K562 (cell line): ENCODE data around the gene DTWD2. TPM values are rescaled to one million over a fixed set of nuclear protein-coding genes. Genes with fewer than 3 reads are reported as not detected.

Source experiments
- ATAC-seq: fragments of 200-7000 bp; cut with Tn5 transposase; 3 replicates; pipeline ENCODE4 v1.9.1; 2020; ENCODE audit warnings: moderate library complexity
- BruUV-seq: library from RNA; stranded (reverse); fragments of 400-500 nt; replicated peaks from 2 replicates; lab custom pipeline; 2021; lab: Mats Ljungman, UMichigan
- CTCF ChIA-PET: fragments of 300-600 bp; formaldehyde crosslinking; extraction: SDS; loops from one replicate; lab custom pipeline; 2021; ENCODE audit warnings: low intra/inter-chr PET ratio; lab: Yijun Ruan, JAX
- POLR2A ChIA-PET: fragments of 300-600, 350-650 bp; sonication (Branson Sonifier 250); formaldehyde crosslinking; extraction: SDS; loops from one replicate; lab custom pipeline; 2021; ENCODE audit warnings: antibody characterized with exemption, inconsistent platforms; lab: Yijun Ruan, JAX
- DNase-seq, 4 experiments: peaks; one replicate each; pipeline versions ENCODE4 v3.0.0 to v3.0.0-alpha.2; 2011 to 2018; ENCODE audit warnings: low spot score in 3 of 4, mixed read lengths in 3 of 4; ENCODE audit errors: extremely low read depth in 1 of 4
- FAIRE-seq: peaks from 2 replicates; lab custom pipeline; 2011; peaks lifted over from hg19 to GRCh38; lab: Jason Lieb, UNC
- H2AFZ ChIP-seq: 2 replicates; pipeline ENCODE4 v1.6.0; 2011; ENCODE audit warnings: low read depth, low read length, control low read depth, inconsistent platforms
- H3K27ac ChIP-seq: fragments of 200-600 bp; 3 replicates; pipeline ENCODE4 v1.8.0; 2011; ENCODE audit warnings: low read depth, mild to moderate bottlenecking, control low read depth, inconsistent platforms, low read length, moderate library complexity, mixed read lengths; ENCODE audit errors: extremely low read depth
- H3K27me3 ChIP-seq, 2 experiments: fragments of 300-600 bp in 1 of 2; 2 replicates in 1 of 2; 3 replicates in 1 of 2; pipeline versions ENCODE4 v1.6.0 to v1.8.0; 2011; ENCODE audit warnings: inconsistent platforms in 2 of 2, low read length in 2 of 2, mild to moderate bottlenecking in 1 of 2, mixed read lengths in 1 of 2, moderate library complexity in 1 of 2; ENCODE audit not compliant: control insufficient read depth in 2 of 2, insufficient read depth in 2 of 2
- H3K36me3 ChIP-seq: fragments of 300-600 bp; 3 replicates; pipeline ENCODE4 v1.8.0; 2011; ENCODE audit warnings: mild to moderate bottlenecking, low read length, inconsistent platforms; ENCODE audit not compliant: control insufficient read depth, insufficient read depth
- H3K4me1 ChIP-seq, 2 experiments: fragments of 200-600 bp in 1 of 2; replicated peaks in 1 of 2; 2 replicates in 1 of 2; 3 replicates in 1 of 2; pipeline versions ENCODE4 v1.5.1 to v1.8.0; 2011; ENCODE audit warnings: inconsistent platforms in 2 of 2, low read length in 2 of 2, mild to moderate bottlenecking in 1 of 2, mixed read lengths in 1 of 2, moderate library complexity in 1 of 2; ENCODE audit not compliant: control insufficient read depth in 2 of 2, insufficient read depth in 2 of 2
- H3K4me2 ChIP-seq: 2 replicates; pipeline ENCODE4 v1.6.1; 2011; ENCODE audit warnings: low read length, control low read depth, inconsistent platforms, mixed read lengths; ENCODE audit not compliant: insufficient read depth
- H3K4me3 ChIP-seq: fragments of 200-600 bp; sonication (generic), shearing (Covaris generic); 2 replicates; pipeline ENCODE4 v1.5.1; 2016; ENCODE audit warnings: control low read depth, inconsistent platforms
- H3K79me2 ChIP-seq: fragments of 200-600 bp; 3 replicates; pipeline ENCODE4 v1.8.0; 2011; ENCODE audit warnings: low read length, inconsistent platforms; ENCODE audit not compliant: control insufficient read depth, insufficient read depth
- H3K9ac ChIP-seq, 2 experiments: 2 replicates each; pipeline versions ENCODE4 v1.6.0 to v1.6.1; 2011; ENCODE audit warnings: low read depth in 2 of 2, low read length in 2 of 2, control low read depth in 1 of 2, inconsistent platforms in 1 of 2, mild to moderate bottlenecking in 1 of 2, mixed read lengths in 1 of 2; ENCODE audit not compliant: insufficient read depth in 1 of 2
- H3K9me1 ChIP-seq: one replicate; pipeline ENCODE4 v1.6.0; 2011; ENCODE audit warnings: inconsistent platforms, mild to moderate bottlenecking, low read length, moderate library complexity; ENCODE audit not compliant: control insufficient read depth, insufficient read depth
- H3K9me3 ChIP-seq: replicated peaks from 2 replicates; pipeline ENCODE4 v1.5.1; 2011; ENCODE audit warnings: low read depth, low read length, inconsistent platforms; ENCODE audit not compliant: control insufficient read depth, insufficient read depth
- H4K20me1 ChIP-seq: replicated peaks from 2 replicates; pipeline ENCODE4 v1.6.1; 2011; ENCODE audit warnings: low read length, inconsistent platforms, mixed read lengths; ENCODE audit not compliant: control insufficient read depth, insufficient read depth
- BCOR ChIP-seq: fragments of 450-650 bp; IDR thresholded peaks from 2 replicates; pipeline ENCODE4 v1.6.1; 2016
- GTF2A2 ChIP-seq: IDR thresholded peaks from 2 replicates; pipeline ENCODE4 v1.6.1; 2016; ENCODE audit warnings: mild to moderate bottlenecking, missing genetic modification characterization, missing compliant biosample characterization
- HOXB6 ChIP-seq: fragments of 250-450 bp; sonication (Bioruptor Pico); IDR thresholded peaks from 2 replicates; pipeline ENCODE4 v1.5.1; 2022; ENCODE audit warnings: mild to moderate bottlenecking, borderline replicate concordance
- NFXL1 ChIP-seq: fragments of 450-650 bp; formaldehyde crosslinking; IDR thresholded peaks from 2 replicates; pipeline ENCODE4 v1.4.0; 2021; ENCODE audit warnings: mild to moderate bottlenecking
- POLR2AphosphoS2 ChIP-seq: IDR thresholded peaks from 2 replicates; pipeline ENCODE4 v1.6.1; 2012; ENCODE audit warnings: low read length, improper control_type of control experiment
- RBFOX2 ChIP-seq: fragments of 200-400 bp; formaldehyde crosslinking; IDR thresholded peaks from 2 replicates; pipeline ENCODE4 v1.6.1; 2017; ENCODE audit warnings: low read depth, mild to moderate bottlenecking, low read length, moderate library complexity
- RBM14 ChIP-seq: fragments of 200-400 bp; formaldehyde crosslinking; IDR thresholded peaks from 2 replicates; pipeline ENCODE4 v1.6.1; 2018; ENCODE audit warnings: low read depth, mild to moderate bottlenecking, low read length, moderate library complexity, borderline replicate concordance; ENCODE audit not compliant: insufficient read depth
- RBM34 ChIP-seq: fragments of 200-400 bp; formaldehyde crosslinking; IDR thresholded peaks from 2 replicates; pipeline ENCODE4 v1.6.1; 2018; ENCODE audit warnings: low read length, borderline replicate concordance; ENCODE audit not compliant: insufficient read depth
- RFX7 ChIP-seq: fragments of 250-450 bp; sonication (Bioruptor Pico); IDR thresholded peaks from 2 replicates; pipeline ENCODE4 v1.5.1; 2021; ENCODE audit warnings: mild to moderate bottlenecking
- SOX6 ChIP-seq: fragments of 450-650 bp; IDR thresholded peaks from 2 replicates; pipeline ENCODE4 v1.6.1; 2014; ENCODE audit warnings: mild to moderate bottlenecking
- SRSF3 ChIP-seq: fragments of 200-400 bp; formaldehyde crosslinking; IDR thresholded peaks from 2 replicates; pipeline ENCODE4 v1.6.1; 2016; ENCODE audit warnings: mild to moderate bottlenecking, low read length, moderate library complexity; ENCODE audit not compliant: insufficient read depth
- ZKSCAN8 ChIP-seq: fragments of 200-800 bp; sonication (Bioruptor generic); IDR thresholded peaks from 2 replicates; pipeline ENCODE4 v1.6.1; 2016; ENCODE audit warnings: missing genetic modification characterization, missing compliant biosample characterization
- ZNF766 ChIP-seq: fragments of 200-800 bp; sonication (Bioruptor generic); conservative IDR thresholded peaks from 2 replicates; pipeline ENCODE4 v1.6.1; 2016; ENCODE audit warnings: missing genetic modification characterization, missing compliant biosample characterization
- WGBS: fragments of 100-300 bp; shearing (Covaris generic); methylation state at CpG from one replicate; pipeline ENCODE4 v1.1.6; 2016; ENCODE audit warnings: low coverage, mixed read lengths; ENCODE audit not compliant: insufficient coverage; ENCODE audit errors: missing lambda C conversion rate; 5-methylcytosine and 5-hydroxymethylcytosine counted together
- in situ Hi-C: fragments of 300-500 bp; cut with MboI; formaldehyde crosslinking; loops from 4 replicates; pipeline ENCODE4 v1.15.0; 2018; ENCODE audit warnings: inconsistent platforms, mixed read lengths
- intact Hi-C: fragments of 100-400 bp; cut with micrococcal nuclease; formaldehyde crosslinking; loops from 2 replicates; pipeline ENCODE4 v1.14.2; 2022
- polyA plus RNA-seq, 8 experiments: library from polyadenylated mRNA; depleted of rRNA in 4 of 8; stranded (reverse) in 5 of 8; unstranded in 3 of 8; fragments of >200 nt; fragmentation: Nextera tagmentation in 2 of 8; fragmentation: Illumina TruSeq in 1 of 8; extraction: Ambion mirVana in 2 of 8; extraction: Trizol in 1 of 8; gene quantifications; 2 replicates each; pipeline versions ENCODE4 v1.2.1 to v1.2.3, GENCODE V29; 2011 to 2014; ENCODE audit warnings: inconsistent platforms in 1 of 8, missing spikeins in 1 of 8
- total RNA-seq, 7 experiments: library from RNA; depleted of rRNA in 6 of 7; stranded (reverse); fragments of >200 nt in 6 of 7; fragmentation: Illumina TruSeq in 2 of 7; extraction: Trizol in 2 of 7; gene quantifications; 2 replicates each; pipeline versions ENCODE4 v1.2.1 to v1.2.3, GENCODE V29; 2011 to 2021; ENCODE audit warnings: low replicate concordance in 1 of 7
- TF ChIP-seq, protein P1 (sequence below): fragments of 450-650 bp; IDR thresholded peaks from 2 replicates; pipeline ENCODE4 v1.6.1; 2016; ENCODE audit warnings: mild to moderate bottlenecking, moderate library complexity

Gene DTWD2
- total and polyA plus RNA-seq, 9 of the 15 experiments (the other 6 are each of a cell fraction or from before 2014, with no cell fraction given) = 0.99 to 10.8 (median 4.1) TPM

DNA sequence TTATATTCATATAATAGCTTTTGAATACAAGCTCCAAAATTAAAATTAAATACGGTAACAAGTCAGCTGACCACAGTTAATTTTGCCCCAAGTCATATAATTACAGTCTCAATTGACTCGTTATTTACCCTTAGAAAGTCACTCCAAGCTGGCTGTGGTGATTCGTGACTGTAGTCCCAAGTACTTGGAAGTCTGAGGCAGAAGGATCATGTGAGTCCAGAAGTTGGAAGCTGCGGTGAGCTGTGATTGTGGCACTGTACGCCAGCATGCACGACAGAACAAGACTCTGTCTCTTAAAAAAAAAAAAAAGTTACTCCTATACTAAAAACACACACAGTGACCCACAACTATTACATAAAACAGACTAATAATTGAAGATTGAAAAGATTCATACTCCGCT, 31.6 kb upstream of the DTWD2 start:
- Histone ChIP-seq H2AFZ (no peak overlapping the region), H3K4me2 (no peak overlapping the region), H3K27me3 (no peaks in the 10 kb centered on the region), H3K79me2 (no peaks in the 10 kb centered on the region), H3K4me1 (no peaks in the 10 kb centered on the region), H3K9ac (no peak overlapping the region), H3K36me3 (no peaks in the 10 kb centered on the region), H3K9me1 (no peaks in the 10 kb centered on the region), H3K4me3 (no peak overlapping the region), H3K9me3 (no peaks in the 10 kb centered on the region), H3K27ac (no peak overlapping the region), H4K20me1 (no peaks in the 10 kb centered on the region)
- WGBS = 51% methylated on average over 7 of the region's 7 CpGs
- intact Hi-C loops (loop anchor here (5.0 to 10.0 kb wide), 3 partner anchors 115 to 295 kb away; no protein-coding TSS in a partner anchor), in situ Hi-C loops (no loop called here)
- no TSS peak for BruUV-seq
- CTCF ChIA-PET = interaction anchor here (1.1 to 2.5 kb wide), 2 partner anchors 392 kb away, joined by 3 to 20 read pairs; no protein-coding TSS in a partner anchor
- no peak for DNase-seq
- no peak for FAIRE-seq
- POLR2A ChIA-PET = no interaction called here
- TF ChIP-seq HOXB6 (CRISPR knock-in tag) (no peak), RBM34 (no peak), RFX7 (no peak), SOX6 (no peak), RBM14 (no peak), RBFOX2 (no peak), POLR2AphosphoS2 (no peak), BCOR (no peak), ZNF766 (CRISPR knock-in tag) (no peak), NFXL1 (no peak), GTF2A2 (tag) (no peak), ZKSCAN8 (CRISPR knock-in tag) (no peak), SRSF3 (no peak)
- TF ChIP-seq, protein P1, sequence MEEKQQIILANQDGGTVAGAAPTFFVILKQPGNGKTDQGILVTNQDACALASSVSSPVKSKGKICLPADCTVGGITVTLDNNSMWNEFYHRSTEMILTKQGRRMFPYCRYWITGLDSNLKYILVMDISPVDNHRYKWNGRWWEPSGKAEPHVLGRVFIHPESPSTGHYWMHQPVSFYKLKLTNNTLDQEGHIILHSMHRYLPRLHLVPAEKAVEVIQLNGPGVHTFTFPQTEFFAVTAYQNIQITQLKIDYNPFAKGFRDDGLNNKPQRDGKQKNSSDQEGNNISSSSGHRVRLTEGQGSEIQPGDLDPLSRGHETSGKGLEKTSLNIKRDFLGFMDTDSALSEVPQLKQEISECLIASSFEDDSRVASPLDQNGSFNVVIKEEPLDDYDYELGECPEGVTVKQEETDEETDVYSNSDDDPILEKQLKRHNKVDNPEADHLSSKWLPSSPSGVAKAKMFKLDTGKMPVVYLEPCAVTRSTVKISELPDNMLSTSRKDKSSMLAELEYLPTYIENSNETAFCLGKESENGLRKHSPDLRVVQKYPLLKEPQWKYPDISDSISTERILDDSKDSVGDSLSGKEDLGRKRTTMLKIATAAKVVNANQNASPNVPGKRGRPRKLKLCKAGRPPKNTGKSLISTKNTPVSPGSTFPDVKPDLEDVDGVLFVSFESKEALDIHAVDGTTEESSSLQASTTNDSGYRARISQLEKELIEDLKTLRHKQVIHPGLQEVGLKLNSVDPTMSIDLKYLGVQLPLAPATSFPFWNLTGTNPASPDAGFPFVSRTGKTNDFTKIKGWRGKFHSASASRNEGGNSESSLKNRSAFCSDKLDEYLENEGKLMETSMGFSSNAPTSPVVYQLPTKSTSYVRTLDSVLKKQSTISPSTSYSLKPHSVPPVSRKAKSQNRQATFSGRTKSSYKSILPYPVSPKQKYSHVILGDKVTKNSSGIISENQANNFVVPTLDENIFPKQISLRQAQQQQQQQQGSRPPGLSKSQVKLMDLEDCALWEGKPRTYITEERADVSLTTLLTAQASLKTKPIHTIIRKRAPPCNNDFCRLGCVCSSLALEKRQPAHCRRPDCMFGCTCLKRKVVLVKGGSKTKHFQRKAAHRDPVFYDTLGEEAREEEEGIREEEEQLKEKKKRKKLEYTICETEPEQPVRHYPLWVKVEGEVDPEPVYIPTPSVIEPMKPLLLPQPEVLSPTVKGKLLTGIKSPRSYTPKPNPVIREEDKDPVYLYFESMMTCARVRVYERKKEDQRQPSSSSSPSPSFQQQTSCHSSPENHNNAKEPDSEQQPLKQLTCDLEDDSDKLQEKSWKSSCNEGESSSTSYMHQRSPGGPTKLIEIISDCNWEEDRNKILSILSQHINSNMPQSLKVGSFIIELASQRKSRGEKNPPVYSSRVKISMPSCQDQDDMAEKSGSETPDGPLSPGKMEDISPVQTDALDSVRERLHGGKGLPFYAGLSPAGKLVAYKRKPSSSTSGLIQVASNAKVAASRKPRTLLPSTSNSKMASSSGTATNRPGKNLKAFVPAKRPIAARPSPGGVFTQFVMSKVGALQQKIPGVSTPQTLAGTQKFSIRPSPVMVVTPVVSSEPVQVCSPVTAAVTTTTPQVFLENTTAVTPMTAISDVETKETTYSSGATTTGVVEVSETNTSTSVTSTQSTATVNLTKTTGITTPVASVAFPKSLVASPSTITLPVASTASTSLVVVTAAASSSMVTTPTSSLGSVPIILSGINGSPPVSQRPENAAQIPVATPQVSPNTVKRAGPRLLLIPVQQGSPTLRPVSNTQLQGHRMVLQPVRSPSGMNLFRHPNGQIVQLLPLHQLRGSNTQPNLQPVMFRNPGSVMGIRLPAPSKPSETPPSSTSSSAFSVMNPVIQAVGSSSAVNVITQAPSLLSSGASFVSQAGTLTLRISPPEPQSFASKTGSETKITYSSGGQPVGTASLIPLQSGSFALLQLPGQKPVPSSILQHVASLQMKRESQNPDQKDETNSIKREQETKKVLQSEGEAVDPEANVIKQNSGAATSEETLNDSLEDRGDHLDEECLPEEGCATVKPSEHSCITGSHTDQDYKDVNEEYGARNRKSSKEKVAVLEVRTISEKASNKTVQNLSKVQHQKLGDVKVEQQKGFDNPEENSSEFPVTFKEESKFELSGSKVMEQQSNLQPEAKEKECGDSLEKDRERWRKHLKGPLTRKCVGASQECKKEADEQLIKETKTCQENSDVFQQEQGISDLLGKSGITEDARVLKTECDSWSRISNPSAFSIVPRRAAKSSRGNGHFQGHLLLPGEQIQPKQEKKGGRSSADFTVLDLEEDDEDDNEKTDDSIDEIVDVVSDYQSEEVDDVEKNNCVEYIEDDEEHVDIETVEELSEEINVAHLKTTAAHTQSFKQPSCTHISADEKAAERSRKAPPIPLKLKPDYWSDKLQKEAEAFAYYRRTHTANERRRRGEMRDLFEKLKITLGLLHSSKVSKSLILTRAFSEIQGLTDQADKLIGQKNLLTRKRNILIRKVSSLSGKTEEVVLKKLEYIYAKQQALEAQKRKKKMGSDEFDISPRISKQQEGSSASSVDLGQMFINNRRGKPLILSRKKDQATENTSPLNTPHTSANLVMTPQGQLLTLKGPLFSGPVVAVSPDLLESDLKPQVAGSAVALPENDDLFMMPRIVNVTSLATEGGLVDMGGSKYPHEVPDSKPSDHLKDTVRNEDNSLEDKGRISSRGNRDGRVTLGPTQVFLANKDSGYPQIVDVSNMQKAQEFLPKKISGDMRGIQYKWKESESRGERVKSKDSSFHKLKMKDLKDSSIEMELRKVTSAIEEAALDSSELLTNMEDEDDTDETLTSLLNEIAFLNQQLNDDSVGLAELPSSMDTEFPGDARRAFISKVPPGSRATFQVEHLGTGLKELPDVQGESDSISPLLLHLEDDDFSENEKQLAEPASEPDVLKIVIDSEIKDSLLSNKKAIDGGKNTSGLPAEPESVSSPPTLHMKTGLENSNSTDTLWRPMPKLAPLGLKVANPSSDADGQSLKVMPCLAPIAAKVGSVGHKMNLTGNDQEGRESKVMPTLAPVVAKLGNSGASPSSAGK = no peak
- ATAC-seq = no peak
